CD4-positive, alpha-beta T cell treated with Interleukin-4 for 4 hours (primary cell): ENCODE results near the gene SH3GLB2.
"Not testable (repeated sequence)": the region's sequence is repeated elsewhere in the genome, so short reads cannot be mapped to it uniquely, and the experiment has no call there.

Experiments used
- DNase-seq: peaks from one replicate; pipeline ENCODE4 v3.0.0-alpha.2; 2020

The SH3GLB2 gene

DNA sequence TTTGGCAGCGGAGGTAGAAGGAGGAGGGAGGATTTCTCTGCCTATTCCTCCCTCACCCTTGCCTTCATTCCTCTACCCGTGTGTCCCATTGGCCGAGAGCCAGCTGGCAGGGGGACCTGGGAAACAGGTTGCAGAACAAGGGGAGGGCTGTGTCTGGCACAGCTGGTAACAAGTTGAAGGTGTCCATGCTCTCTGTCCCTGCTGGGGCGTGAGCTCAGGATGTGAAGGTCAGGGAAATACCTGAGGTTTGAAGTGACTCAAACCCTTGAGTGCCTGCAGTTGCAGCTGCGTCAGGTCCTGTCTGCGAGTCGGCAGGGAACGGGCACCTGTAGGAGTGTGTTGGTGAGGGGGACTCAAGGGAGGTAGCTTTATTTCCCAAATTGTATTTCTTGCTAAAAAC is 24.5 kb upstream of the SH3GLB2 start:
- no peak for DNase-seq

GRCh38 chr9:129042016-129042415 is 13.9 kb upstream of the SH3GLB2 start:
- DNase-seq = no peak

DNA sequence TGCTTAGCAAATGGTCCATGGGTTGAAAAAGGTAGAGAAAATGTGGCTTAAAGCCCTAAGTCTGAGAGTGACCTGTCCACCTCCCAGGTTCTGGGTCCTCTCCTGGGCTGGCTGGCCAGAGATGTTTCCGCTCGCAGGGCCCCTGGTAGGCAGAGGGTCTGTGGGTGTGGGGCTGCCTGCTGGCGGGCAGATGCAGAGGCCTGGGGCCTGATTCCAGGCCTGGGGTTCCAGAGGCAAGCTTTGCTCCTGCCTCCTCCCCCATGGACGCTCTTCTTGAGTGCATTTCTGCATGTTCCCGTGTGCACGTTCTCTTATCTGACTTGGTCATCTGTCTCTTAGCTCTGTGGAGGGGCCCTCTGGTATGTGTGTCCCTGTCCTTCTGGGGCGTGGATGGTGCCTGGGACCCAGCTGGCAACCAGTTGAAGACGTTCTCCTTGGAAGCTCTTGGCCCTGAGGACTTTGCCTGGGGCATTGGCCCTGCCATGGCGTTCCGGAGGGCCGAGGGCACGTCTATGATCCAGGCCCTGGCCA is 12.0 kb upstream of the SH3GLB2 start:
- DNase-seq = no peak

- DNase-seq = no peak
Measured at GRCh38 chr9:129038109-129038852, 10.2 kb upstream of the SH3GLB2 start.

GRCh38 chr9:129037767-129038098 is 9.6 kb upstream of the SH3GLB2 start:
- no peak for DNase-seq

DNA sequence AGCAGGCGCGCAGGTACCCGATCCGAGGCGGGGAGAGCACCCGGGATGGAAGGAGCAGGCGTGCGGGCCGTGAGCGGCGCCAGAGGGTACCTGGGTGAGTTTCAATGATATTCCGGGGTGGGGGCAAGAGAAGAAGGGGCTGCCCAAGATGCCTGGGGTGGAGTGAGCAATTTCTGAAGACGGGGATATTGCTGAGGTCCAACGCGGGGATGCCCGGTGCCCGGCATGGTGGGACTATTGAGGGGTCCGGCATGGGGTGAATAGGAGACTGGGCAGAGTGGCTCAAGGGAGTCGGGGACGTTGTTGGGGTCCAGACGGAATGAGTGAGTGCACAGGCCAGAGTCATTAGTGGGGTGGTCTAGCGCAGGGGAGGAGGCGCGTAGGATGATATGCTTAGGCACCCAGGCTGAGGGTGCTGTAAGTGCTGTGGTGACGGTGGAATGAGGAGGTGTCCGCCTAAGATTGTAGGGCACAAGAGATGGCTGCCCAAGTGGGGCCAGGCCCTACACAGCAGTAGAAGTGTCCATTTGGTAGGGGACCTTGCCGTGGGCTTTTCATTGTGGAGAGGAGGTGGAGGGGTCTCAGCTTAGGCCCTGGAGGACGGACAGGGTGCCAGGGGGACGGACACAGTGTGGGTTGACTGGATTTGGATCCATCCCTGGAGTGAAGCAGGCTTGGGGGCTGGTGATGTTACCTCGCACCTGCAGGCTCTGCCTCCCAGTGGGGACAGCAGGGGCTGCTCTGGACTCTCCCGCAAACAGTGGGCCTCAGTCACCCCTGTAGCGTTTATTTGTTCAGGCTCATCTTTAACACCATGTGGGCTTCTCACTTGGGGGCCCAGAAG is 9.0 kb upstream of the SH3GLB2 start:
- no peak for DNase-seq

GRCh38 chr9:129036241-129036922 is 8.3 kb upstream of the SH3GLB2 start, which contains the start of gene MIGA2:
Gene MIGA2 (plus strand): TSS chr9:129036626. CDS start chr9:129040595, 3,969 bp downstream.
- peak; percentile 98 for DNase-seq

DNA sequence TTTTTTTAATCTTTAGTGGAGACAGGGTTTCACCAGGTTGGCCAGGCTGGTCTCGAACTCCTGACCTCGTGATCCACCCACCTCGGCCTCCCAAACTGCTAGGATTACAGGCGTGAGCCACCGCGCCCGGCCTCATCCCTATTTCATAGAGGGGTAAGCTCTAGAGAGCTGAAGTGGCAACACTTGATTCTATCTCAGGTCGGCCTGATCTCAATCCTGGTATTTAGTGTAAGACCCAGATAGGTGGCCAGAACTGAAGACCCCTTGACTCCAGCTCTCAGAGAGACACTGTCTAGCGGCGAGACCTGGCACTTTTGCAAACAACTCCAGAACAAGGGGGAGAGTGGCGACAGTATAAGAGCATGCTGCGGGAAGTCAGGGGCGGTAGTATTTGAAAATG is 7.7 kb upstream of the SH3GLB2 start:
- not testable (repeated sequence) for DNase-seq

DNA sequence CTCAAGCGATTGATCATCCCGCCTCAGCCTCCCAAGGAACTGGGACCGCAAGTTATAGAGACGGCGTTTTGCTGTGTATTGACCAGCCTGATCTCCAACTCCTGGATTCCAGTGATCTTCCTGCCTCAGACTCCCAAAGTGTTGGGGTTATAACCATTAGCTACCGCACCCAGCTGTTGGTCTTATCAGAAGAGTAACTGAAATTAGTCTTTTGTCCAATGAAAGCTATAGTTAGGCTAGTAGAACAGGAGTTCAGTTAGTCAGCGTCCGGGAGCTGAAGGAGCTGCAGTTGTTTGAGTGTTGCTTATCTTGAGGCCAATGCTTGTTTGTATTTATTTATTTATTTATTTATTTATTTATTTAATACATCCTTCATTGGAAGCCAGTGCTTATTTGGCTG is 5.1 kb upstream of the SH3GLB2 start:
- DNase-seq = no peak

DNA sequence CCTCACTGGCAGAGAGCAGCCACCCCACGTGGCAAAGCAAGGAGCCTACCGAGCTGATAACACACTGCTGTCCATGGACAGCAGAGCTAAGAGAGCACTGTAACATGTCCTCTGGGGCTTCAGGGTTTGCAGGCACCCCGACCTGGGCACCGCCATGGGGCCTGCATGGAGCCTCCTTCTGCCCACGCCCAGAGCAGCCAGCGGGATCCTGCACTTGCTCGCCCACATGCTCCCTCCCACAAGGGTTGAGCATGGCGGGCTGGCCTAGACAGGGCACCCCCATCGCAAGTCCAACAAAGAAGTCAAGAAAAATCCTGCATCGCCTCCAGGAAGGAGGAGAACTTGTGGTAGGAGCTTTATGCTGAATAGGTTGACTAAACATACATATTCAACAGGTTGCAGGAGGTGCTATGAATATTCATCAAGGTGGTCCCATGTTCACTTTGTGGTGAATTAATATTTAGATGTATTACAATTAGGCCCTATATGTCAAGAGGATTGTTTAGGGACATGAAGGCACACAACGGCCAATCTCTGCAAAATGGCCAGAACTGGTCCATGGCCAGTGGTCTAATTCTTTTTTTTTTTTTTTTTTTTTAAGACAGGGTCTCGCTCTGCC is 4.5 kb upstream of the SH3GLB2 start:
- DNase-seq = no peak

GRCh38 chr9:129031514-129031913 is 3.4 kb upstream of the SH3GLB2 start:
- DNase-seq = no peak

DNA sequence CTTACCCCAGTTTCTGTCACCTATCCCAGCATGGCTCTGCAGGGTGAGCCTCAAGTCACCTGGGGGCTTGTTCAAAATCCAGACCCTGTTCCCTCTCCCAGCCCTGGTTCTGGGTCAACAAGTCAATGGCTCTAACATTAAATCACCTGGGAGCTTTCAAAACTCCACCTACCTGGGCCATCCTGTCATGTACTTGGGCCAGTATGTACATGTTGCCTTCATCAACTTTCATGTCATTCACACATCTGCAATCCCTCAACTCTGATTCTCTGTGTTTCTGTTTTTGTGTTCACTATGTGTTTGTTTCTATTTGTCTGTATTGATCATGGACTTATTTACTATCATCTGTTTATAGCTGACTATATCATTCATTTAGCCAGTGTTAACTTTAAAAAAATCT is 2.1 kb upstream of the SH3GLB2 start:
- no peak for DNase-seq

- DNase-seq = peak; percentile 71
Measured at GRCh38 chr9:129027685-129028191, 393 bp downstream of the SH3GLB2 start.

DNA sequence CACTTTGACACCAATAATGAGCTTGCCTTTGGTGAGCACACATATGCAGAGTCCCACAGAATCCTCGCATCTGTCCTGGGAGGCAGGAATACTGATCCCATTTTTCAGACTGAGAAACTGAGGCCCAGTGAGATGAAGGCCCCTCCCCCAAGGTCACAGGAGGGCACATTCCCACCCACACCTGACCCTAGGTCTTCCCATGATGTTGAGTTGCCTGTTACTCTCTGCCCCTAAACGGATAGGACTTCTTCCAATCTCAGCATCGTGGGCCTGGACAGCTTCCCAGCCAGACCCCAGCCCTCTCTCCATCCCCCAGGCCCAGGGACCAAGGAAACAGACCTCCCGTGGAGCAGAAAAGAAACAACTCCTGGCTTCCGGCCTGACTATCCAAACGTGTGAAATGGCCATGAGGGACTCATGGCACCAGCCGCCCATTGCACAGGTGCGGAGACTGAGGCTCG is 877 bp downstream of the SH3GLB2 start:
- no peak for DNase-seq

- no peak for DNase-seq
Measured at GRCh38 chr9:129026442-129027223, 1.5 kb downstream of the SH3GLB2 start.

GRCh38 chr9:129023908-129024233 is 4.3 kb downstream of the SH3GLB2 start:
- DNase-seq = no peak

- no peak for DNase-seq
Measured at GRCh38 chr9:129023036-129023907, 4.9 kb downstream of the SH3GLB2 start.

- no peak for DNase-seq
Measured at GRCh38 chr9:129022037-129022436, 6.1 kb downstream of the SH3GLB2 start.

- no peak for DNase-seq
Measured at GRCh38 chr9:129021091-129021490, 7.0 kb downstream of the SH3GLB2 start.

- DNase-seq = no peak
Measured at GRCh38 chr9:129014608-129015007, 13.5 kb downstream of the SH3GLB2 start.

DNA sequence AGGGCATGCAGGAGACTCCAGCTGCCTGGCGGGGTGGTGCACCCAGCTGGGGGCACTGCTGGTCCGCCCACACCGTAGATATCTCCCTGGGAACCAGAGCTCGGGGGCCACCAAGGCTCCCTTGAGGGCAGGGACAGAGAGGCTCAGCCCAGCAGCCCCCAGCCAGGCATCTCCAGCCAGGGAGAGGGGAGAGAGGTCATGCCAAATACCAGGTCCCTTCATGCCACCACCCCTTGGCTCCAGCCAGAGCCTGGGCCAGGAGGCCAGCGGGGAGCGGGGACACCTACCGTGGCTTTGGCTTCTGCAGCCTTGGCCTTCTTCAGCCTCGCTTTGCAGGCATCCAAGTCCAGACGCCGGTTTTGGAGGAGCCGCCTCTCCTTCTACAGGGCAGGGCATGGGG is 14.0 kb downstream of the SH3GLB2 start:
- no peak for DNase-seq
